HG03139 (cell line): ENCODE data around the gene EIF3A.
"Not testable (repeated sequence)": the region's sequence is repeated elsewhere in the genome, so short reads cannot be mapped to it uniquely, and the experiment has no call there.

Experiments
- ATAC-seq: cut with Tn5 transposase; IDR thresholded peaks from one replicate; pipeline ENCODE4 v1.9.1; 2021; ENCODE audit not compliant: unreplicated experiment

Gene EIF3A

DNA sequence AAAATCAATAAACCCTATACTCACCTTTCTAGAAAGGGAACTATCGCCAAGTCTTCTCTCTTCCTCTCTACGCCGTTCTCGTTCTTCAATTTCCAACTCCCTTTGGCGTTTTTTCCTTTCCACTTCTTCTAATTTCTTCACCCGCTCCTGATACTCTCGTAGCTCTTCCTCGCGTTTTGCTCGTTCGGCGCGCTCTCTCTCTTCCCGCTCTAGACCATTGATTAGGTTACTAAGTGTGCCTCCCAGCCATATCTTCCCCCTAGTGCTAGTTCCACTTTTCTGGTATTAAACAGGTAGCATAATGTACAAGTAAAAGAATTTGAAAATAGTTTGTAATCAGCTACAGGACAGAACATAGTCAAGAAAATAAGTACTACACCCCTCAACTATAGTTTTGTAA is 30.8 kb downstream of the EIF3A start:
- ATAC-seq: no peak

DNA sequence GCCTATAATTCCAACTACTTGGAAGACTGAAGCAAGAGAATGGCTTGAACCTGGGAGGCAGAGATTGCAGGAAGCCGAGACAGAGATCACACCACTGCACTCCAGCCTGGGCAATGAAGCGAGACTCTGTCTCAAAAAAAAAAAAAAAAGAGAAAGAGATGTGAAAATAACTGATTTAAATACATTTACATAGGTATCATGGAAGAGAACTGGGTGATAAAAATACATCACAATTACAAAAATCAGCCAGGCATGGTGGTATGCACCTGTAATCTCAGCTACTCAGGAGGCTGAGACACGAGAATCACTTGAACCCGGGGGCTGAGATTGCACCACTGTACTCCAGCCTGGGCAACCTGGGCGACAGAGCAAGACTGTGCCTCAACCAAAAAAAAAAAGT is 31.3 kb downstream of the EIF3A start:
- ATAC-seq: no peak

DNA sequence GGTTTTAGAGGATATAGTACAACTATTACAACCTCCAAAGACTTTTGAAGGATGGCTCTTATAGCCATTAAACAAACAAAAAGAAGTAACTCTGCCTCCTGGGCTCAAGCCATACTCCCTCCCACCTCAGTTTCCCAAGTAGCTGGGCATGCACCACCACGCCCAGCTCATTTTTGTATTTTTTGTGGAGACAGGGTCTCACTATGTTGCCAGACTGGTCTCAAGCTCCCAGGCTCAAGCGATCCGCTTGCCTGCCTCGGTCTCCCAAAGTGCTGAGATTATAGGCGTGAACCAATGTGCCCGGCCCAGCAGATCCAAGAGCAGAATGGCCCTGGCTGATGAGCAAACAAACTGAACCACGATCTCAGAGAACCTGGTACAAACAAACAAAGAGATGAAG is 35.1 kb downstream of the EIF3A start:
- no peak for ATAC-seq

DNA sequence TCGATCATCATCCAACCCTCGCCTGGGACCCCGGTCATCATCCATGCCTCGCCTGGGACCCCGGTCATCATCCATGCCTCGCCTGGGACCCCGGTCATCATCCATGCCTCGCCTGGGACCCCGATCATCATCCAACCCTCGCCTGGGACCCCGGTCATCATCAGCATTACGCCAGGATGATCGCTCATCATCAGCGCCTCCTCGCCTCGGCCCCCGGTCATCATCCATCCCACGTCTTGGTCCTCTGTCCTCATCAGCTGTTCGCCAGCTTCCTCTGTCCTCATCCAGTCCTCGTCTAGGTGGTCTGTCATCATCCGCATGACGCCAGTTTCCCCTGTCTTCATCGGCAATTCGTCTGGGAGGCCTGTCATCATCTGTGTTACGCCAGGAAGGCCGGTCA is 38.4 kb downstream of the EIF3A start:
- no peak for ATAC-seq

GRCh38 chr10:119041326-119041725 is 39.3 kb downstream of the EIF3A start:
- no peak for ATAC-seq

GRCh38 chr10:119039161-119039560 is 41.5 kb downstream of the EIF3A start:
- ATAC-seq: no peak

- ATAC-seq: no peak
Observed at GRCh38 chr10:119031496-119032059, 49.0 kb downstream of the EIF3A start.

DNA sequence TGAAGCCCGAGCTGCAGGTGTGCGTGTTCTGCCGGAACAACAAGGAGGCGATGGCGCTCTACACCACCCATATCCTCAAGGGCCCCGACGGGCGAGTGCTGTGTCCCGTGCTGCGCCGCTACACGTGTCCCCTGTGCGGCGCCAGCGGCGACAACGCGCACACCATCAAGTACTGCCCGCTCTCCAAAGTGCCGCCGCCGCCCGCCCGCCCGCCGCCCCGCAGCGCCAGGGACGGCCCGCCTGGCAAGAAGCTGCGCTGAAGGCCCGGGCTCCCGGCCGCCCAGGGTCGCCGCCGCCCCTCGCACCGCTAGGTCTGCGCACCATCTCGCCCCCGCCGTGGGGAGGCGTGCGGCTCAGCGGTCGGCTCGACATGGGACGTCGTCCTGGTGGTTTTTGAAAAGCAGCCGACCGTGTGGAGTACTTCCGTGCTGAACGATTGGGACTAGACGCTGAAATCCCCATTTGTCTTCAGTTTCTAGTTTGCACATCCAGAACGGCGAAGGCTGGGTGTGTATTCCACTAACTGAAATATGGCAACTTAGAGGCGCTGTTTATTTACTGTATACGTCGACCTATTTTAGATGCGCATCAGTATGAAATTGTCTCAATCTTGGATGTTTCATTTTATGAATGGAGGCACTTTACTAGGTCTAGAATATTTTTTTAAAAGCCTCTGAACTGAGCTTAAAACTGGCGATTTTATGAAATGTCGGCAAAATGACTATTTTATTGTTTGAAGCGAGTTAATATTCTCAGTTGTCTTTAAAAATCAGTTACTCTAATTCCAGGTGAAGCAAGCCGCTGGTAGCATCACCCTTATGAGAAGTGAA is 50.0 kb downstream of the EIF3A start:
- peak; percentile 50 for ATAC-seq

DNA sequence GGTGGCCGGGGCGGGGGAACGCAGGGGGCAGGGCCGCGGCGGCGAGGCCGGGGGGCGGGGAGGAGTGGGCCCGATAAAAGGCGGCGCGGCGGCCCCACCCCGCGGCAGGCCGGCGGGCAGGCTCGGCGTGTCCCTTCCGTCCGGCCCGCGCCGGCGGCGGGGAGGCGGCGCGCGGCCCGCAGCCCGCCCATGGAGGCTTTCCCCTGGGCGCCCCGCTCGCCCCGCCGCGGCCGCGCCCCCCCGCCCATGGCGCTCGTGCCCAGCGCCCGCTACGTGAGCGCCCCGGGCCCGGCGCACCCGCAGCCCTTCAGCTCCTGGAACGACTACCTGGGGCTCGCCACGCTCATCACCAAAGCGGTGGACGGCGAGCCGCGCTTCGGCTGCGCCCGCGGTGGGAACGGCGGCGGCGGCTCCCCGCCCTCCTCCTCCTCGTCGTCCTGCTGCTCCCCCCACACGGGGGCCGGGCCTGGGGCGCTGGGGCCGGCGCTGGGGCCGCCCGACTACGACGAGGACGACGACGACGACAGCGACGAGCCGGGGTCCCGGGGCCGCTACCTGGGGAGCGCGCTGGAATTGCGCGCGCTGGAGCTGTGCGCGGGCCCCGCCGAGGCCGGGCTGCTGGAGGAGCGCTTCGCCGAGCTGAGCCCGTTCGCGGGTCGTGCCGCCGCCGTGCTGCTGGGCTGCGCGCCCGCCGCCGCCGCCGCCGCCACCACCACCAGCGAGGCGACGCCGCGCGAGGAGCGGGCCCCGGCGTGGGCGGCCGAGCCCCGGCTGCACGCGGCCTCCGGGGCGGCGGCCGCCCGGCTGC is 50.8 kb downstream of the EIF3A start, which contains the start of gene NANOS1:
Gene NANOS1, plus strand, starts transcription at position 102 of the 808 bp plus-strand sequence. Its CDS starts 88 bp downstream, at position 190.
- ATAC-seq: peak; percentile 28

DNA sequence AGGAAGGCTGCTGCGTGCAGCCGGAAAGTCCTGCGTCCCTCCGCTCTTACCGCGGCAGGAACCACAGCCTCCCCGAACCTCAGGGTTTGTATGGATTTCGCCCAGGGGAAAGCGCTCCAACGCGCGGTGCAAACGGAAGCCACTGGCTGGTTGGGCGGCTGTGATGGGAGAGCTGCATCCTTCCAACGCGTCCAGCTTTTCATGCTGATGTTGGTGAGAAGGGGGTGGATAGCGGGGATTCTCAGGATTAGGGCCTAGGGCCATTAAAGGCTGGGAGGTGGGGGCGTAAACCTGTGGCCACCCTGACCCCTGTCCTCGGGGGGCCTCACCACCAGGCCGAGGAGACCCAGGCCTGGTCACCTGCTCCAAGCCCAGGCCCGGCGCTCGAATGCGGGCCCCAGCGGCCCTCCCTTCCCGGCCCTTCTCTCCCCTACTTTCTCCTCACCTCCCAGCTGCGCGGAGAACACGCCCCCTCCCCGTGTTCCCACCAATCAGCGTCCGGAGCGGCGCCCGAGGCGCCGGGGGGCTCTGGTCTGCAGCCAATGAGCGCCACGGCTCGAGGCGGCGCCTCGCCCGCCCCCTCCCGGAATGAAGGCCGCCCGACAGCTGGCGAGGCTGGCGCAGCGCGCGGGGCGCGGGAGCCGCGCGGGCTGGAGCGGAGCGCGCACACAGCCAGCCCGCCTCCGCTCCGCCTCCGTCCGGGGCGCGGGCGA is 51.6 kb downstream of the EIF3A start:
- peak; percentile 54 for ATAC-seq

- not testable (repeated sequence) for ATAC-seq
Observed at GRCh38 chr10:119028445-119028899, 52.1 kb downstream of the EIF3A start.

- no peak for ATAC-seq
Observed at GRCh38 chr10:119026301-119027110, 54.1 kb downstream of the EIF3A start.

GRCh38 chr10:119025776-119026175 is 54.8 kb downstream of the EIF3A start:
- ATAC-seq: no peak

DNA sequence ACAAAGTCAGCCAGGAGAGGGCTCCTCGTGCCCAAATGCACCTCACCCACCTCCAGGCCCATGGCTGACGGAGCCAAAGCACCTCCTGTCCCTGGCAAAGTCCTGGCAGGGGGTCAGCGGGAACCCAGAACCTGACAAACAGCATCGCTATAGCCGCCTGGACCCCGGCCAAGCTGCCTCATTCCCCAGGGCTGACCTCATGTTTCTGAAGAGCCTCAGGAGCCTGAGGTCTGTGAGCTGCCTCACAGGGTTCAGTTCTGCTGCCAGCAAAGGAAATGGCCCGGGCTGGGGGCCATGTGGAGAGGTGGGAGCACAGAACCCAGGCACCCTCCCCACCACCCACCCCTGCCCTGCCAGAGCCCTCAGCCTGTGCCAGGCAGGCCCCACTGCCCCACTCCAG is 55.3 kb downstream of the EIF3A start:
- ATAC-seq: no peak

GRCh38 chr10:119024882-119025281 is 55.7 kb downstream of the EIF3A start:
- no peak for ATAC-seq

GRCh38 chr10:119023553-119023868 is 57.1 kb downstream of the EIF3A start:
- ATAC-seq: no peak

DNA sequence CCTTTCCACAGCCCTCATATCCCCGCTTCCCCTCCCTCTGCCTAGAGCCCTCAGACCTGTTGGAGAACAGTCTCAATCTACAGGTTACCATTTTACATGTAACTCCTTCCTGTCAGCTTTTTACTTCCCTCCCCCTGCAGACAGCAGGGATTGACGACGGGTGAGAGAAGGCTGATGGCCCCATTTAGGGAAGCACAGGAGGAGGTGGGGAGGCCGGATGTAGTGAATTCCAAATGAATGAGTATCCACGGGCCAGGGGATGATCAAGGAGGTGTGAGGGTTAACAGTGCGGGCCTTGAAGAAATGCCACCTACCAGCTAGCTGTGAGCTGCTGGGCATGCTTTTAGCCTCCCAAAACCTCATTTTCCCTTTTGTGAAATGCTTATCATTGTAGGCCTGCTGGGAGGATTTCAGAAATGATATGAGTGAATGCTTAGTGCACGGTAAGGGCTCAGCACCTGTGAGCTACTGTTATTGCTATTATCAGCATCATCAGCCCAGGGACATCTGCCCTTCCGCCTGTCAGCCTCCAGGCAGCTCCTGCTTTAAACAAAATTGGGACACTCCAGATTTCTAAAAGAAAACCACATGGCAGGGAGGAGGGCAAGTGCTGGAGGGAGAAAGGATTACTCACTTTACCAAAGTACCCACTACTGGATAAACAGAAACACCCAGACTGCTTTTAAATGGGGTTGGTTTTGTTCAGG is 57.6 kb downstream of the EIF3A start:
- no peak for ATAC-seq

- no peak for ATAC-seq
Observed at GRCh38 chr10:119020627-119020946, 60.0 kb downstream of the EIF3A start.

DNA sequence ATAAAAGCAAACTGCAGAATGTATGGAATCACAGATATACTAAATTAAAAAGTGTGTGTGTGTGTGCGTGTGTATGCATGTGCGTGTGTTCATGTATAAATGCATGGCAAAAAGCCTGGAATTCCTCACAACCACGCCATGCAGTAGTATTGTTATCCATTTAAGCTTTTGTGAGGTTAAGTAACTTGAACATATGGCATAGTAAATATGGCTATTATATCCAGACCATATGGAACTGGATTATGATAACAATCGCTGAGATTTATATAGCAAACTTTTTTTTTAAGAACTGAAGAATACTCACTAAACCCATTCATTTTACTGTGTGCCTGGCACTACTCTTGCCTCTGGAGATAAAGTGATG is 73.4 kb downstream of the EIF3A start:
- no peak for ATAC-seq
